Ovary (tissue), 9 donors: ENCODE results near the gene SGMS1. TPM values are rescaled to one million over a fixed set of nuclear protein-coding genes. Genes with fewer than 3 reads are reported as not detected.

Source experiments
- DNase-seq, 5 donors: peaks; one replicate each; pipeline ENCODE4 v3.0.0-alpha.2; 2019 to 2020
- H3K27ac ChIP-seq, 2 donors: fragments of 200-600 bp; one replicate each; pipeline versions ENCODE4 v1.5.1 to v1.8.0; 2019 to 2022
- H3K27me3 ChIP-seq: fragments of 200-600 bp; one replicate; pipeline ENCODE4 v1.8.0; 2022
- H3K36me3 ChIP-seq: fragments of 200-600 bp; sonication (generic); one replicate; pipeline ENCODE4 v1.5.1; 2019
- H3K4me1 ChIP-seq: one replicate; pipeline ENCODE4 v1.8.1; 2013; ENCODE audit warnings: mild to moderate bottlenecking, moderate library complexity; ENCODE audit not compliant: insufficient read depth
- H3K4me3 ChIP-seq: fragments of 200-600 bp; sonication (generic); one replicate; pipeline ENCODE4 v1.5.1; 2017
- H3K9me3 ChIP-seq, 2 donors: fragments of 200-600 bp in 1 of 2; sonication (generic) in 1 of 2; one replicate each; pipeline versions ENCODE4 v1.5.1 to v1.8.1; 2013 to 2019; ENCODE audit warnings: mild to moderate bottlenecking in 1 of 2, moderate library complexity in 1 of 2
- CTCF ChIP-seq, 3 donors: fragments of 450-650 bp in 2 of 3; fragments of 200-600 bp in 1 of 3; IDR thresholded peaks; one replicate each; pipeline versions ENCODE4 v1.5.1 to v1.8.0; 2016 to 2022; ENCODE audit warnings: antibody characterized with exemption in 3 of 3, mild to moderate bottlenecking in 1 of 3
- EP300 ChIP-seq: sonication (generic); formaldehyde crosslinking; IDR thresholded peaks from one replicate; pipeline ENCODE4 v1.6.1; 2017; ENCODE audit warnings: antibody characterized with exemption
- POLR2A ChIP-seq: fragments of 450-650 bp; IDR thresholded peaks from one replicate; pipeline ENCODE4 v1.6.1; 2017; ENCODE audit warnings: antibody characterized with exemption, mild to moderate bottlenecking, moderate library complexity
- WGBS, 3 donors: extraction: QIAGEN DNeasy Blood & Tissue Kit in 1 of 3; methylation state at CpG; one replicate each; pipeline versions ENCODE4 v1.1.5 to v1.1.7; 2013 to 2017; 5-methylcytosine and 5-hydroxymethylcytosine counted together
- intact Hi-C, 4 donors: fragments of 100-400 bp; cut with DNase I; formaldehyde crosslinking; loops; one replicate each; pipeline versions ENCODE4 v1.11.0 to v1.15.1; 2022 to 2023
- polyA plus RNA-seq, 2 donors: library from polyadenylated mRNA; stranded (reverse); fragments of 200-250 nt in 1 of 2; fragments of 350-450 nt in 1 of 2; fragmentation: Illumina TruSeq in 1 of 2; extraction: RNeasy Lipid Tissue Mini Kit (QIAGEN cat#74804) in 1 of 2; gene quantifications; one replicate each; pipeline ENCODE4 v1.2.3, GENCODE V29; 2013 to 2014
- total RNA-seq, 7 donors: library from RNA; depleted of rRNA in 2 of 7; stranded (reverse); fragments of >200 nt in 2 of 7; fragmentation: NEBNext Ultra II Directional in 3 of 7; extraction: Animal tissue kit (Norgen Biotek cat#: 25700) in 3 of 7; gene quantifications; one replicate each; pipeline versions ENCODE4 v1.1.0 to v1.2.4, GENCODE V29; 2016 to 2023
- donor health status: DM: no; HTN: no; CAD: no; lungs with moderate emphysema.
- donor health status: DM: no; HTN: no; CAD: no.
- donor health status: Bipolar disorder and iron deficiency.
- donor health status: DM: yes; HTN: yes; CAD: no.
- donor health status: DM: no; HTN: no; CAD: no.
- donor health status: DM: yes; HTN: yes; CAD: no.

SGMS1 gene
- total and polyA plus RNA-seq, 9 donors, result 15.6 to 90.0 (median 39.0) TPM

GRCh38 chr10:50318129-50318528 is 305.6 kb downstream of the SGMS1 start:
- Histone ChIP-seq H3K9me3 (no peaks in the 10 kb centered on the region), H3K4me3 (no peak overlapping the region), H3K36me3 (no peaks in the 10 kb centered on the region), H3K27ac (no peak overlapping the region), H3K27me3 (no peaks in the 10 kb centered on the region), H3K4me1 (peaks cover 11% of the 10 kb centered on the region)
- intact Hi-C loops, result no loop called here
- TF ChIP-seq POLR2A (no peak), EP300 (no peak), CTCF (IDR thresholded peaks at IDR 0.05) (no peak)
- no peak for DNase-seq

- Histone ChIP-seq H3K27ac (no peak overlapping the region), H3K36me3 (no peaks in the 10 kb centered on the region), H3K4me1 (peaks cover 11% of the 10 kb centered on the region), H3K4me3 (no peak overlapping the region), H3K9me3 (no peaks in the 10 kb centered on the region), H3K27me3 (no peaks in the 10 kb centered on the region)
- intact Hi-C loops, result no loop called here
- WGBS, 3 donors, result 80 to 83% (median 81%) methylated on average over 5 of the region's 5 CpGs
- no peak for TF ChIP-seq CTCF (IDR thresholded peaks at IDR 0.05)
- TF ChIP-seq POLR2A, result no peak
- no peak for TF ChIP-seq EP300
- DNase-seq, result no peak
Measured at GRCh38 chr10:50316695-50317648, 306.8 kb downstream of the SGMS1 start.

- Histone ChIP-seq H3K9me3 (no peaks in the 10 kb centered on the region), H3K4me3 (no peak overlapping the region), H3K27ac (no peak overlapping the region), H3K36me3 (no peaks in the 10 kb centered on the region), H3K4me1 (peaks cover 11% of the 10 kb centered on the region), H3K27me3 (no peaks in the 10 kb centered on the region)
- intact Hi-C loops, result no loop called here
- TF ChIP-seq POLR2A (no peak), EP300 (no peak), CTCF (IDR thresholded peaks at IDR 0.05) (no peak)
- no peak for DNase-seq
- 15 to 27% (median 21%) methylated on average over 3 of the region's 3 CpGs for WGBS, 3 donors
Measured at GRCh38 chr10:50316174-50316573, 307.6 kb downstream of the SGMS1 start.

- H3K4me3 ChIP-seq, result no peak overlapping the region
- intact Hi-C loops, result no loop called here
- H3K27me3 ChIP-seq, result no peaks in the 10 kb centered on the region
- H3K27ac ChIP-seq, result no peak overlapping the region
- H3K36me3 ChIP-seq, result no peaks in the 10 kb centered on the region
- peaks cover 11% of the 10 kb centered on the region for H3K4me1 ChIP-seq
- no peak for DNase-seq
- TF ChIP-seq POLR2A (no peak), CTCF (IDR thresholded peaks at IDR 0.05) (no peak), EP300 (no peak)
- no peaks in the 10 kb centered on the region for H3K9me3 ChIP-seq
Measured at GRCh38 chr10:50315424-50315823, 308.3 kb downstream of the SGMS1 start.
